HG02970 (cell line): ENCODE results near the gene SH2D1B.
"Not testable (repeated sequence)": the region's sequence is repeated elsewhere in the genome, so short reads cannot be mapped to it uniquely, and the experiment has no call there.

Experiments
- ATAC-seq: cut with Tn5 transposase; IDR thresholded peaks from one replicate; pipeline ENCODE4 v1.9.1; 2021; ENCODE audit warnings: mild to moderate bottlenecking, moderate library complexity, moderate number of reproducible peaks; ENCODE audit not compliant: unreplicated experiment, low FRiP score

SH2D1B gene

DNA sequence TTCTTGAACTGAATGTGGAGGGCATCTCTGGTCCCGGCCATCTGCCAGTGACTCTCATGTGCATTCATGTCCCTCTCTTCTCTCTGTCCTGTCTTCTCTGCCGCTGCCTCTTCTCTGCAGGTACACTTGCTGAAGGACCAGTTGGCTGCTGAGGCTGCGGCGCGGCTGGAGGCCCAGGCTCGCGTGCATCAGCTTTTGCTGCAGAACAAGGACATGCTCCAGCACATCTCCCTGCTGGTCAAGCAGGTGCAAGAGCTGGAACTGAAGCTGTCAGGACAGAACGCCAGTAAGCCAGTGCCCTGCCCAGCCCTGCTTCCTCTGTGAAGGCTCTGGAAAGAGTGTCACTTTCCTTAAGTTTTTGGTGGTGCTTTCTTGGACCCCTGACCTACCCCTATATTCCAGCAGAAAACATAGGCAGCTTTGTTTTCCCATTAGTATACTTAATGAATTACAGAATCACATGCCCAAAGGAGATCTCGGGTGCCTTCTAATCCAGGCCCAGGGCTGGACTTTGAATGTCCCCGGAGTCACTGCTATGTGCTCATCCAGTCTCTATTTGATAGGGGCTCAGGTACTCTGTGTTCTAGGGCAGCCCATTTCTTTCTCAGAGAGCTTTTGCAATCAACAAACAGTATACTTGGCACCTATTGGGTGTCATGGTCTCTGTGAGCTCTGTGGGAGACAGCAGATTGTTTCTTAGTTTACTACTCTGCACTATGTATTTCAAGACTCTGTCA lies 46.5 kb downstream of the SH2D1B start:
- no peak for ATAC-seq

DNA sequence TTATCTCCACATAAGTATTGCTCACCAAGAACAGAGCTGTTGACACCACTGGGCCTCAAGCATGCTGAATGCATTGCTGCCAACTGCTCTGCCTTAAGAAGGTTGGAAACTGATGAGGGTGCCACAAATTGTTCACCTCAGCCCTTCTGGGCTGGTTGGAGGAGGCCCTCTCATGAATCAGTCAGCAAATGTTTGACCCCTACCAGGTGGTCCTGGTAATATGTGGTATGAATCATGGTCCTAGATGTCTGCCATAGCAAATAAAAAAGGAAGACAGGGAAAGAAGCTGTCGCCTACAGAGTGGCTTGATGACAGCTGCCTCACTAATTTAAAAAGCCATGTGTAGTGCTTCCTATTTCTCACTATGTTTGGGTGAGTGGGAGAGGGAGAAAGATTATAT lies 47.4 kb downstream of the SH2D1B start:
- no peak for ATAC-seq

DNA sequence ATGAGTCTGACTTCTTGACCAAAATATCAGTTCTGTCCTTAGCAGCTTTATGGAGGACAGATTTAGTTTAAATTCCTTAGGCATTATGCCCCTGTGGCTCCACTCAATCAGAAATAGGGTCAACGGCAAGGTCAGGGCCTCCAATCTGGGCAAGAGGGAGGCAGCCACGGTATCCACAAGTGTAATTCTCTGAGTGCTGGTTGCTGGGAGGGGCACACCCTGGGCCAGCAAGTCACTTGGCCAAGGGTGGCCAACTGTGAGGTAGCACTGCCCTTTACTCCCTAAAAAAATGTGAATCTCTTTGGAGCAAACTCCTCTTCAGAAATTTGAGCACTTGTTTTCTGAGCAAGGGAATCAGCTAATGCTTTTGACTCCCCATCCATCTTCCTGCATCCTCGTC lies 48.1 kb downstream of the SH2D1B start:
- ATAC-seq: no peak

DNA sequence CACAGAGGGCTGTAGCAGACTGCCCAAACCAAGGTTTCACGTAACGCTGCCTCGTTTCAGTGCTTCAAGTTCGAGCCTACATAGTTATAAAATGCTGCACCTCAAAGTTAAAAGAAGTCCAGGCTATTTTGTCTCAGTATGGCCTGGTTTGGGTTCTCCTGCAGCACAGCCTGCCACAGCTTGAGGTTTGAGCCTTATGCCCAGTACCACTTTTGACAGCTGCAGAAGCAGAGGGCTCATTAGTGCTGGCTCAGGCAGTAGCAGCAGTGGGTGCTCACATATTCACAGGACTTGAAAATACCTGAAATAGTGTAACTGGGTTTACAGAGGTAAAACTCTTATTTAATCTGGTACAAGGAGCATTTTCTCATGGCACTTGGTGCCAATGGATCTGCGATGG lies 50.6 kb downstream of the SH2D1B start:
- no peak for ATAC-seq

DNA sequence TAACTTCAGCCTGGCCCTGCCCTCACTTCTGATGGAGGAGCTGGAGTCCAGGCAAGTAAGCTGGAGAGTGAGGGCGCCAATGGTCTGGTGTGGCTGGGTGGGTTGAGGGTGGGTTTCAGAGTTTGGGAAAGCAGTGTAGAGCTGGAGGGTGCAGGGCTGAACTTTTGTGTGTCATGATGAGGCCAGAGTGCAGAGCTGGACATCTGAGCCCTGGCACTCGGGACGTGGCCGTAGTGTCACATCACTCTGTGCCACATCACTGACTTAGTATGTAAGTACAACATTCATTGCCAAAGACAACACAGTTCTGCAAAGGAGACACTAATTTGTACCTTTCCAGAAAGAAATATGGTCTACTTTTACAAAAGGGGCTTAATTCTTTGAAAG lies 51.1 kb downstream of the SH2D1B start:
- no peak for ATAC-seq

DNA sequence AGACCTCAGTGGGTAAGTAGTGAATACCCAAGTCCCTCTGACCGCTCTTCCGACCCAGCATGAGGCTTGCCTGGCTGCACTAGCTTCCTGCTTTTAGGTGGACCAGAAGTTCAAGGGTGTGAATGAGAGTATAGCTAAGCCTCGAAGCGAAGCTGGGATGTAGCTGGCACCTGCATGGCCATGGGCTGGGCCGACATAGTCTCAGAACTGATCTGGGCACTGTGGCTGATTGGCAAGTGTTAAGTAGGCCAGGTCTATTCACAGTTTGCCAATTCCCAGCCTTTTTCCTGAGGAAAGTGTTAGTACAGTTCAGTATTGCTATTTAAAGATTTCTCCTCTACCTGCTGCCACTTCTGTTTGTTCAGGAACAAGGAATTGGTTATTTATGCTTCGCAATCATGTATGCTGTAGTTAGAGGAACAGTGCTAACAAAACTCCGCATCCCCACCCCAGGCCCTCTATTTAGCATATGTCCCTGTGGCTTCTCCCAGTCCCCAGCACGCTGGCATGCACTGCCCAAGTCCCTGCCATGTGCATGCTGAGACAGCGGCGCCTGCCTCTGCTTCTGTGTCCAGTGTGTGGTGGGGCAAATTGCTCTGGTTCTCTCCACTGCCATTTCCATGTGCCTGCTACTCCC lies 51.6 kb downstream of the SH2D1B start:
- no peak for ATAC-seq

DNA sequence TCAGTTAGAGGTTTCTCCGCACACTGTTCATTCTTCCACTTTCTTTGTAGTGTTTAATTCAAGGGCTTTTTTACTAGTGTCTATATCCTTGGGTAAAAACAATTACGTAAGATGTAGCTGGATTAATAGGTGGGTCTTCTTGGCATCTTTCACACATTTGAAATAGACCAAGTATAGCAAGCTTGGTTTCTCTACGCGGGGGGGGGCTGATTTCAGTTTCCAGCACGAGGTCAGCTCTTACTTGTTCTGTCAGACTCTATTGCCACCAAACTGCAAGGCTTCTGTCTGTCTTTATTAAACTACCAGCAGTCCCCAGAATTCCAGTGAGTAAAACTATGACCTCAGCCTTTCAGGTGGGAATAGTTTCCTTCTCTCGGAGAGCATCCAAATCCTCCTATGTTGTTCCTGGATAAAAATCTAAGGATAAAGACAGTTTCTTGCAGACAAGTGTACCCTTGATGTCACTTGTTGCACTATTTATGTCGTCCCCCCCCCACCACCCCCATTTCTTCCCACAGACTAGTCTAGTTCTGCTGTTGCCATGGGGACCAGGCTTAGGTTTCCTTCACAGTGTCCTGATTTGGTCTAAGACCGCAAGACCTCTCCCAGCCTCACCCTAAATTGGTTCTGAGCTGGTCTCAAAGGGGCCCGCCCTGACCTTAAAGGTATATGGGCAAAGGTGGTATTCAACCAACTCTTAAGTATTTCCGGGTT lies 52.3 kb downstream of the SH2D1B start:
- no peak for ATAC-seq

DNA sequence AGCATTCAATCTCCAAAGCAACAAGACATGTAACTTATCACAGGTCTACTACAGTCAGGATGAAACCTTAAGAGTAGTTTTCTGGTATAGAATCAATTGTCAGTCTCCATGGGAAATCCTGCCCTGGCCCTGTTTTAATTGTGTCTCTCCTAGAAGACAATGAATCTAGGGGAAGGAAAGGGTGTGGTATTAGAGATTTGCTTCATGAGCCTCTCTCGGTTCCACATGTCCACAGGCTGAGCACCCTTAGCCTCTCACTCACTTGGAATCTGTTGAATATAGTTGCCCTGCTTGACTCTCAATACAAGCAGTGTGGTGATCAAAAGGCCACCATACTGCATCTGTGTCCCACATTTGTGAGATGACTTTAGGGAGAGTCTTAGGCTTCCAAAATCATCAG lies 53.0 kb downstream of the SH2D1B start:
- no peak for ATAC-seq

DNA sequence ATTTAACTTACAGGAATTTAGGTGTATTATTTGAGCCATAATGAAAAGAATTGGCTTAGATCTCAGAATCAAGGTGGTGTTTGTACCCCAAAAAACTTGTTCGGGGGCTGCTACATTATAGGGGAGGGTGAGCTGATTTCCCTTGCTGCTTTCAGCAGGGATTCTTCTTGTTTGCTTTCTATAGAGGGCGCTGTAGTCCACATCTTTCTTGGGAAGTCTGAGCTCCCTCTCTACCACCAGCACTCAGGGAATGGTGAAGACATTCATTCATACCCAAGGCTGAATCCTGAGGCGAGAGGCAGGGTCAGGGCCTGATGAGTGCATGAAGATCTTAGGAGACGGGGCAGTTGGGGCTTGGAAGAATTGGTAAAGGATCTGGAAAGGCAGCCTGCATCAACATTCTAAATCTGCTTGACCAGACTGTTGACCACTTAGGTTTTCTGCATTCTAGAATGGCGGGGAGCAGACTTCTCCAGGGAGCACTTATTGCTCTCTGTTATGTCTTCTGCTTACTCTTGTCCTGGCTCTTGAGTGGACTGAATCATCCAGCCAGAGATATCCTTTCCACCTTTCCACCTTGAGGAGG lies 54.2 kb downstream of the SH2D1B start:
- ATAC-seq: no peak

DNA sequence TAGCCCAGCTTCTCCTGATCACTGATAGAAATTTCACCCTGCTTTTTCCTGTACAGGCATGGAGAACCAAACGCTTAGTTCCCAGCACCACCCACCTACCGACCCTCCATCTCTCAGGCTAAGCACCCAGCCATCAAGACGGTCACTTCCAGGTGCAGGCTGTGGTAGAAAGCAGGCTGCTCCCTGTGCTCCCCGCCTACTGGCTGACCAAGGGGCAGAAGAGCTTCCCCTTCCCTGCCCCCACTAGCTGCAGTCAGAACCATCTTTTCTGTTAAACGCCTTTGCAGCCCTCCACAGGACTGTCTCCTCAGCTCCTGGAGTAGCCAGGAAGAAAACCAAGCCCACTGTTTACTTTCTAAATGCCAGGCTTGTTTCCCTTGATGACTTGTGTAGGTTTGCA lies 58.2 kb downstream of the SH2D1B start:
- ATAC-seq: no peak

DNA sequence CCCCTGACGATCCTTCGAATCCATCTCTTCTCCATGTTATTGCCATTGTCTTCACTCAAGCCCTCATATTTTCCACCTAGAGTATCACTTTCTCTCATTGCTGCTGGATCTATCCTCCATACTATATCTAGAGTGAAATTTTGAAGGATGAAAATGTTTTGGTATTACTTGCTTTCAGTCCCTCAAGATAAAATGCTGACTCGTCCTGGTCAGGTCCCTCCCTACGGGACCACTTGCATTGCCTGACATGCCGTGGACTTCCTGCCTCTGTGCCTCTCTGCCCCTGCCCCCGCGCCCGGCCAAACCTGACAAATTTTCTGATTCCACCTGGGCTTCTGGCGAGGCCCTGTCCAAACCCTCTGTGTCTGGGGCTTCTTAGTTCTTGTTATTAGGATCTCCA lies 58.9 kb downstream of the SH2D1B start:
- no peak for ATAC-seq

DNA sequence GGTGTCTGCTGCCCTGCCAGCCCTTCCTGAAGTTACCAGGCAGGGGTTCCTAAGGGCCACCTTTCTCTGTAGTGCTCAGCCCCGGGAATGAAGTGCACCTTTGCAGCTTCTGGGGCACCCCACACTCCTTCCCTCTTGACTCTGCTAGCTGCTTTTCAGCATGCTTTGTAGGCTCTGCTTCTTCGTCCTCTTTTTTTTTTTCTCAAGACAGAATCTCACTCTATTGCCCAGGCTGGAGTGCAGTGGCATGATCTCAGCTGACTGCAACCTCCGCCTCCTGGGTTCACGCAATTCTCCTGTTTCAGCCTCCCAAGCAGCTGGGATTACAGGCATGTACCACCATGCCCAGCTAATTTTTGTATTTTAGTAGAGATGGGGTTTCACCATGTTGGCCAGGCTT lies 60.1 kb downstream of the SH2D1B start:
- not testable (repeated sequence) for ATAC-seq

DNA sequence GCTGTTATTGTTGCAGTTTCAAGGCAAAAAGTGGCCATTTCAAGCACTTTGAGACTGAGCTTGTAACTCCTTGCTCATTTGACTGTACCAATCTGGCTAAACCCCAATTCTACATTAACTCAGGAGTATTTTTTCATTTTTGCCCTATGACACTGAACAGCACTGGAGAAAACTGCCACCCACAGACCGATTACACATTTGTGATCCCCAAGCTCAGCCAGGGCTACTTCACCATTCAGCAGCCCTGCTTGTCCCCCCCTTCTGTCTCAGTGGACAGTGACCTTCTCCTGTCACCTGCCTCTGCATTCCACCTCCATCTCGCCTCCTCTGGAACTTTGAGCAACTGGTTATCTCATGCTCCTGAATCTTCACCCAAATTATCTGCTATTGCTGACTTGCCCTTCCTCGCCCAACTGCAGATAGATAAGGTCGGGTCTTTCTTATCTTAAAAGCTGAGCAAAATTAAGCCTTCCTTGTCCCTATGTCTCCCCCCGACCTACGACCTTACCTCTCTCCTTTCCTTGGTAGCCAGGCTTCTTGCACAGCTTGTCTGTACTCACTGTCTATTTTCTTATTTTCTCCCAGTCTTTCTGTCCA lies 60.6 kb downstream of the SH2D1B start:
- ATAC-seq: no peak

DNA sequence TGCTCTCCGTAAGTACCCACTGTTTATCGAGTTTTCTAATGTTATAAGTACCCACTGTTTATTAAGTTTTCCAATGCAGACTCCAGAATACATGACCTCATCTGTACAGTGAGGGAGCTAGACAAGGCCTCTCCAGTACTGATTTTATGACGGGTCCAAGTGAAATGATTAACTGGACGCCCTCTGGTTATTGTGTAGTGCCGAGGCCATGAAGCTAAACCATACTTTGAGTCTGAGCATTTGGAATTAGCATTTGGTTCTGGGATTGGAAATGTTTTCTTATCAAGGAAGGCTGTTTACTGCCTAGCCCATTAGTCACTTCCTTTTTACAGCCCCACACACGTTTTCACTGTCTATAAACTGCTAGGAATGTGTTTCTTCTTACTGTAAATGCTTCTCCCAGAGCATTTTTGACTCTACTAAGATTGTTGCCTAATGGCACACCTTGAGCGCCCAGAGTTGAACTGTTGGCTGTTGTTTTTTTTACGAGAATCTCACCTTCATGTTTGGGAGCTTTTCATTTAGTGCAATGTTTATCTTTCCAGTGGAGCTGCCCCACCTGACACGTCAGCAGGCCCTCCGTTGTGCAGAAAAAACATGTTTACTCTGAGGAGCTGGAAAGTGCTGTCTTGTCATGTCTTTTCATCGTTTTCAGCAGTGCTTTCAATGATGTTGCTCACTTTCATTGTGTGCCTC lies 62.2 kb downstream of the SH2D1B start:
- no peak for ATAC-seq

DNA sequence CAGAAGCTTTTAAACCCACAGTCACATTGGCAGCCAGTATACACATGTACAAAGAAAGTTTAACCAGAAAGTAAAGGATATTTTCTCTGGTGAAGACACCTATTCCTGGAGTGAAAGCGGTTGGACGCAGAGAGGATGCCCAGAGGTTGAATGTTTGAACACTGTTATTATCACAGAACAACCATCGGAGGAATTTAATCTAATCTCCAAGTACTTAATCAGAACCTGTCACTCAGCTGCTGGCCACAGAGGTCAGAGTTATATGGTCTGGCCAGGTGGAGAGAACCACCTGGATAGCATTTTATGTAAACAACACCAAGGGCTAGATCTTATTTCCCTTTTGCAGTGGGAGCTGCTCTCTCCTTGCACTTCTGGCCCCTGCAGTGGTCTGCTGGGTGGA lies 64.7 kb downstream of the SH2D1B start:
- ATAC-seq: no peak
